ENCODE data around the gene GREB1.

GREB1 gene

GRCh38 chr2:11534746-11535484 lies 1.1 kb downstream of the GREB1 start:
- H3K27ac ChIP-seq (ENCODE audit: extremely low read depth, low read depth, low read length), result no peak overlapping the region
- TF ChIP-seq CTCF (tag by site-specific recombination; IDR thresholded peaks at IDR 0.05) (0 out of 2 replicates have a peak, but pooled peaks have one; percentile 27), ZNF138 (tag by site-specific recombination; IDR thresholded peaks at IDR 0.05; ENCODE audit: borderline replicate concordance) (no peak)
- no peaks in the 10 kb centered on the region for H3K9me3 ChIP-seq (ENCODE audit: control insufficient read depth, insufficient read depth, low read depth, low read length)
- CTCF ChIA-PET, result interaction anchor here (0.6 to 2.3 kb wide), 11 partner anchors 12 to 149 kb away, joined by 3 to 17 read pairs (median 3); no protein-coding TSS in a partner anchor
- peaks cover 9% of the 10 kb centered on the region; the same call in 1 of the 2 replicates for H3K4me1 ChIP-seq (ENCODE audit: control insufficient read depth, insufficient read depth, low read length)
- POLR2A ChIA-PET, result no interaction called here
- H3K4me3 ChIP-seq (ENCODE audit: low read depth, low read length), result no peak overlapping the region
- H3K36me3 ChIP-seq (ENCODE audit: control insufficient read depth in 2 of 2, insufficient read depth in 1 of 2, low read length in 2 of 2), result no peaks in the 10 kb centered on the region

GRCh38 chr2:11535899-11536344 lies 2.1 kb downstream of the GREB1 start:
- Histone ChIP-seq H3K36me3 (ENCODE audit: control insufficient read depth in 2 of 2, insufficient read depth in 1 of 2, low read length in 2 of 2) (no peaks in the 10 kb centered on the region), H3K9me3 (ENCODE audit: control insufficient read depth, insufficient read depth, low read depth, low read length) (no peaks in the 10 kb centered on the region), H3K27ac (ENCODE audit: extremely low read depth, low read depth, low read length) (no peak overlapping the region), H3K4me3 (ENCODE audit: low read depth, low read length) (no peak overlapping the region), H3K4me1 (ENCODE audit: control insufficient read depth, insufficient read depth, low read length) (peaks cover 9% of the 10 kb centered on the region; the same call in 1 of the 2 replicates)
- ChIA-PET POLR2A (no interaction called here), CTCF (interaction anchor here (0.6 to 1.1 kb wide), 2 partner anchors 48 to 118 kb away, joined by 4 to 5 read pairs; no protein-coding TSS in a partner anchor)
- peak; percentile 71 for TF ChIP-seq GLIS1 (tag by site-specific recombination; IDR thresholded peaks at IDR 0.05)
- TF ChIP-seq ZNF18 (tag by site-specific recombination; IDR thresholded peaks at IDR 0.05), result no peak
- no peak for TF ChIP-seq BCL11B (tag by site-specific recombination; IDR thresholded peaks at IDR 0.05; ENCODE audit: low read depth)
- TF ChIP-seq ZNF600 (tag by site-specific recombination; IDR thresholded peaks at IDR 0.05), result peak; percentile 69; the same call in 1 of the 2 replicates
- TF ChIP-seq ZNF48 (tag by site-specific recombination; IDR thresholded peaks at IDR 0.05), result no peak
- peak; percentile 68 for TF ChIP-seq ZNF335 (tag by site-specific recombination; conservative IDR thresholded peaks at IDR 0.05)
- peak; percentile 65 for TF ChIP-seq ZIC2 (tag by site-specific recombination; IDR thresholded peaks at IDR 0.05)
- peak; percentile 52 for TF ChIP-seq ZBTB20 (tag by site-specific recombination; IDR thresholded peaks at IDR 0.05)
- TF ChIP-seq ZXDB (tag by site-specific recombination; IDR thresholded peaks at IDR 0.05), result no peak
- TF ChIP-seq ZBTB17 (tag by site-specific recombination; IDR thresholded peaks at IDR 0.05), result peak; percentile 98

- Histone ChIP-seq H3K4me1 (ENCODE audit: control insufficient read depth, insufficient read depth, low read length) (peaks cover 6% of the 10 kb centered on the region; the same call in 1 of the 2 replicates), H3K9me3 (ENCODE audit: control insufficient read depth, insufficient read depth, low read depth, low read length) (no peaks in the 10 kb centered on the region), H3K36me3 (ENCODE audit: control insufficient read depth in 2 of 2, insufficient read depth in 1 of 2, low read length in 2 of 2) (no peaks in the 10 kb centered on the region), H3K4me3 (ENCODE audit: low read depth, low read length) (no peak overlapping the region), H3K27ac (ENCODE audit: extremely low read depth, low read depth, low read length) (no peak overlapping the region)
- CTCF ChIA-PET, result interaction anchor here (1.0 kb wide), 1 partner anchor 60 kb away, joined by 3 read pairs; no protein-coding TSS in a partner anchor
- no peak for TF ChIP-seq MEIS1 (CRISPR knock-in tag; IDR thresholded peaks at IDR 0.05; ENCODE audit: borderline replicate concordance)
- TF ChIP-seq ZNF785 (tag by site-specific recombination; IDR thresholded peaks at IDR 0.05), result no peak
- no peak for TF ChIP-seq ZNF404 (tag by site-specific recombination; IDR thresholded peaks at IDR 0.05)
- POLR2A ChIA-PET, result no interaction called here
Observed at GRCh38 chr2:11537951-11538350, 4.1 kb downstream of the GREB1 start.
